ENCODE data around the gene WDR1. TPM values are rescaled to one million over a fixed set of nuclear protein-coding genes. Genes with fewer than 3 reads are reported as not detected.

Gene WDR1
- total and polyA plus RNA-seq, 2 donors (not counting 1 experiment from before 2014, with no cell fraction given): 331 to 751 TPM

GRCh38 chr4:10046471-10046870 lies 70.1 kb downstream of the WDR1 start:
- H3K4me1 ChIP-seq (ENCODE audit: control insufficient read depth, extremely low read depth, insufficient read depth, low read length): no peaks in the 10 kb centered on the region
- no peak overlapping the region for H3K9ac ChIP-seq (ENCODE audit: insufficient read depth, low read length)
- H3K27me3 ChIP-seq (ENCODE audit: control insufficient read depth, insufficient read depth, low read length): no peaks in the 10 kb centered on the region
- no peaks in the 10 kb centered on the region for H3K9me3 ChIP-seq (ENCODE audit: control insufficient read depth, insufficient read depth, low read depth, low read length)
- no peaks in the 10 kb centered on the region for H3K36me3 ChIP-seq (ENCODE audit: control insufficient read depth, insufficient read depth, low read length)
- no peaks in the 10 kb centered on the region for H4K20me1 ChIP-seq (ENCODE audit: control insufficient read depth, extremely low read depth, insufficient read depth, low read length)
- H3K27ac ChIP-seq (ENCODE audit: insufficient read depth, low read length): no peak overlapping the region
- DNase-seq (ENCODE audit: low read depth in 2 of 2): no peak
- H3K4me3 ChIP-seq (replicated peaks in 1 of 4; ENCODE audit: control extremely low read depth in 1 of 4, insufficient read depth in 1 of 4, low read depth in 3 of 4, low read length in 4 of 4): no peak overlapping the region
- H3K79me2 ChIP-seq (ENCODE audit: control insufficient read depth, insufficient read depth, low read length): no peaks in the 10 kb centered on the region
- TF ChIP-seq CTCF (conservative IDR thresholded peaks at IDR 0.05 in 1 of 2, IDR thresholded peaks at IDR 0.05 in 1 of 2; ENCODE audit: low read depth in 1 of 2, low read length in 2 of 2): no peak
- TF ChIP-seq EZH2 (IDR thresholded peaks at IDR 0.05; ENCODE audit: low read length, missing control alignments): no peak
- no peak overlapping the region for H2AFZ ChIP-seq (ENCODE audit: low read length)
- H3K4me2 ChIP-seq (ENCODE audit: extremely low read depth, insufficient read depth, low read length): no peak overlapping the region

GRCh38 chr4:10045481-10045880 lies 71.1 kb downstream of the WDR1 start:
- H3K79me2 ChIP-seq (ENCODE audit: control insufficient read depth, insufficient read depth, low read length): no peaks in the 10 kb centered on the region
- H3K4me2 ChIP-seq (ENCODE audit: extremely low read depth, insufficient read depth, low read length): no peak overlapping the region
- TF ChIP-seq CTCF (conservative IDR thresholded peaks at IDR 0.05 in 1 of 2, IDR thresholded peaks at IDR 0.05 in 1 of 2; ENCODE audit: low read depth in 1 of 2, low read length in 2 of 2) (no peak), EZH2 (IDR thresholded peaks at IDR 0.05; ENCODE audit: low read length, missing control alignments) (no peak)
- H3K9me3 ChIP-seq (ENCODE audit: control insufficient read depth, insufficient read depth, low read depth, low read length): no peaks in the 10 kb centered on the region
- H3K27ac ChIP-seq (ENCODE audit: insufficient read depth, low read length): no peak overlapping the region
- H3K27me3 ChIP-seq (ENCODE audit: control insufficient read depth, insufficient read depth, low read length): no peaks in the 10 kb centered on the region
- no peak overlapping the region for H3K4me3 ChIP-seq (replicated peaks in 1 of 4; ENCODE audit: control extremely low read depth in 1 of 4, insufficient read depth in 1 of 4, low read depth in 3 of 4, low read length in 4 of 4)
- no peaks in the 10 kb centered on the region for H3K4me1 ChIP-seq (ENCODE audit: control insufficient read depth, extremely low read depth, insufficient read depth, low read length)
- DNase-seq (ENCODE audit: low read depth in 2 of 2): peak in 1 of 2 donors; percentile 86
- H2AFZ ChIP-seq (ENCODE audit: low read length): no peak overlapping the region
- no peaks in the 10 kb centered on the region for H4K20me1 ChIP-seq (ENCODE audit: control insufficient read depth, extremely low read depth, insufficient read depth, low read length)
- no peaks in the 10 kb centered on the region for H3K36me3 ChIP-seq (ENCODE audit: control insufficient read depth, insufficient read depth, low read length)
- H3K9ac ChIP-seq (ENCODE audit: insufficient read depth, low read length): no peak overlapping the region

GRCh38 chr4:10041036-10041435 lies 75.6 kb downstream of the WDR1 start:
- Histone ChIP-seq H3K4me3 (replicated peaks in 1 of 4; ENCODE audit: control extremely low read depth in 1 of 4, insufficient read depth in 1 of 4, low read depth in 3 of 4, low read length in 4 of 4) (no peak overlapping the region), H3K36me3 (ENCODE audit: control insufficient read depth, insufficient read depth, low read length) (no peaks in the 10 kb centered on the region), H4K20me1 (ENCODE audit: control insufficient read depth, extremely low read depth, insufficient read depth, low read length) (no peaks in the 10 kb centered on the region), H3K9me3 (ENCODE audit: control insufficient read depth, insufficient read depth, low read depth, low read length) (no peaks in the 10 kb centered on the region), H3K4me1 (ENCODE audit: control insufficient read depth, extremely low read depth, insufficient read depth, low read length) (no peaks in the 10 kb centered on the region), H2AFZ (ENCODE audit: low read length) (no peak overlapping the region), H3K79me2 (ENCODE audit: control insufficient read depth, insufficient read depth, low read length) (no peaks in the 10 kb centered on the region), H3K27ac (ENCODE audit: insufficient read depth, low read length) (no peak overlapping the region), H3K27me3 (ENCODE audit: control insufficient read depth, insufficient read depth, low read length) (peaks cover 2% of the 10 kb centered on the region), H3K9ac (ENCODE audit: insufficient read depth, low read length) (no peak overlapping the region), H3K4me2 (ENCODE audit: extremely low read depth, insufficient read depth, low read length) (no peak overlapping the region)
- DNase-seq (ENCODE audit: low read depth in 2 of 2): no peak
- TF ChIP-seq CTCF (conservative IDR thresholded peaks at IDR 0.05 in 1 of 2, IDR thresholded peaks at IDR 0.05 in 1 of 2; ENCODE audit: low read depth in 1 of 2, low read length in 2 of 2): no peak
